ENCODE results near the gene SMO.
"Not testable (repeated sequence)": the region's sequence is repeated elsewhere in the genome, so short reads cannot be mapped to it uniquely, and the experiment has no call there.

The SMO gene

GRCh38 chr7:129212596-129212995, 24.2 kb downstream of the SMO start:
- no peak overlapping the region for H3K4me3 ChIP-seq (ENCODE audit: insufficient read depth, low read length, poor library complexity, severe bottlenecking)
- H3K4me2 ChIP-seq (ENCODE audit: low read depth, low read length, poor library complexity, severe bottlenecking) = no peak overlapping the region
- no peaks in the 10 kb centered on the region for H3K9me2 ChIP-seq (replicated peaks; ENCODE audit: insufficient read depth, low read length)
- H3K9ac ChIP-seq (ENCODE audit: low read length) = no peak overlapping the region
- no peaks in the 10 kb centered on the region for H3F3A ChIP-seq (ENCODE audit: insufficient read depth)
- H3K79me2 ChIP-seq (ENCODE audit: insufficient read depth, low read length) = no peaks in the 10 kb centered on the region
- H4K20me1 ChIP-seq (ENCODE audit: low read depth, low read length) = no peaks in the 10 kb centered on the region
- no peak overlapping the region for H3K27ac ChIP-seq (ENCODE audit: low read depth, low read length)
- H3K9me3 ChIP-seq (ENCODE audit: insufficient read depth, low read length) = no peaks in the 10 kb centered on the region
- no peaks in the 10 kb centered on the region for H3K36me3 ChIP-seq (ENCODE audit: low read length)
- H3K27me3 ChIP-seq (ENCODE audit: low read length) = no peaks in the 10 kb centered on the region
- TF ChIP-seq CTCF (IDR thresholded peaks at IDR 0.05; ENCODE audit: insufficient read depth, low read length, poor library complexity, severe bottlenecking) = no peak
- no peak for TF ChIP-seq EZH2phosphoT487 (conservative IDR thresholded peaks at IDR 0.05; ENCODE audit: low read length)
- H2AFZ ChIP-seq (ENCODE audit: low read depth, low read length, severe bottlenecking) = no peak overlapping the region

- no peaks in the 10 kb centered on the region for H3K9me2 ChIP-seq (replicated peaks; ENCODE audit: insufficient read depth, low read length)
- no peak overlapping the region for H3K9ac ChIP-seq (ENCODE audit: low read length)
- H4K20me1 ChIP-seq (ENCODE audit: low read depth, low read length) = no peaks in the 10 kb centered on the region
- no peak overlapping the region for H3K4me3 ChIP-seq (ENCODE audit: insufficient read depth, low read length, poor library complexity, severe bottlenecking)
- no peaks in the 10 kb centered on the region for H3K27me3 ChIP-seq (ENCODE audit: low read length)
- H3K4me2 ChIP-seq (ENCODE audit: low read depth, low read length, poor library complexity, severe bottlenecking) = no peak overlapping the region
- H3K79me2 ChIP-seq (ENCODE audit: insufficient read depth, low read length) = no peaks in the 10 kb centered on the region
- no peak overlapping the region for H2AFZ ChIP-seq (ENCODE audit: low read depth, low read length, severe bottlenecking)
- peak; percentile 13 for TF ChIP-seq CTCF (IDR thresholded peaks at IDR 0.05; ENCODE audit: insufficient read depth, low read length, poor library complexity, severe bottlenecking)
- TF ChIP-seq EZH2phosphoT487 (conservative IDR thresholded peaks at IDR 0.05; ENCODE audit: low read length) = no peak
- no peaks in the 10 kb centered on the region for H3F3A ChIP-seq (ENCODE audit: insufficient read depth)
- no peaks in the 10 kb centered on the region for H3K36me3 ChIP-seq (ENCODE audit: low read length)
- H3K9me3 ChIP-seq (ENCODE audit: insufficient read depth, low read length) = no peaks in the 10 kb centered on the region
- no peak overlapping the region for H3K27ac ChIP-seq (ENCODE audit: low read depth, low read length)
Observed at GRCh38 chr7:129213828-129214227, 25.4 kb downstream of the SMO start.

- not testable (repeated sequence) for H3K27me3 ChIP-seq (ENCODE audit: low read length); H3K9ac ChIP-seq (ENCODE audit: low read length); H3K4me3 ChIP-seq (ENCODE audit: insufficient read depth, low read length, poor library complexity, severe bottlenecking); H4K20me1 ChIP-seq (ENCODE audit: low read depth, low read length); H3K9me2 ChIP-seq (replicated peaks; ENCODE audit: insufficient read depth, low read length); H3K79me2 ChIP-seq (ENCODE audit: insufficient read depth, low read length); H2AFZ ChIP-seq (ENCODE audit: low read depth, low read length, severe bottlenecking); H3K9me3 ChIP-seq (ENCODE audit: insufficient read depth, low read length); H3F3A ChIP-seq (ENCODE audit: insufficient read depth); H3K36me3 ChIP-seq (ENCODE audit: low read length); H3K4me2 ChIP-seq (ENCODE audit: low read depth, low read length, poor library complexity, severe bottlenecking); H3K27ac ChIP-seq (ENCODE audit: low read depth, low read length)
Observed at GRCh38 chr7:129215691-129216090, 27.3 kb downstream of the SMO start.

GRCh38 chr7:129216101-129216715, 27.8 kb downstream of the SMO start:
- H3K36me3 ChIP-seq (ENCODE audit: low read length); H3K27me3 ChIP-seq (ENCODE audit: low read length); H3K4me3 ChIP-seq (ENCODE audit: insufficient read depth, low read length, poor library complexity, severe bottlenecking); H3K79me2 ChIP-seq (ENCODE audit: insufficient read depth, low read length); H2AFZ ChIP-seq (ENCODE audit: low read depth, low read length, severe bottlenecking); H3K9me2 ChIP-seq (replicated peaks; ENCODE audit: insufficient read depth, low read length); H4K20me1 ChIP-seq (ENCODE audit: low read depth, low read length); H3K4me2 ChIP-seq (ENCODE audit: low read depth, low read length, poor library complexity, severe bottlenecking); H3F3A ChIP-seq (ENCODE audit: insufficient read depth); H3K9me3 ChIP-seq (ENCODE audit: insufficient read depth, low read length); H3K9ac ChIP-seq (ENCODE audit: low read length); H3K27ac ChIP-seq (ENCODE audit: low read depth, low read length): not testable (repeated sequence)

- not testable (repeated sequence) for H3K36me3 ChIP-seq (ENCODE audit: low read length); H3K4me2 ChIP-seq (ENCODE audit: low read depth, low read length, poor library complexity, severe bottlenecking); H3K27ac ChIP-seq (ENCODE audit: low read depth, low read length); H3K27me3 ChIP-seq (ENCODE audit: low read length); H2AFZ ChIP-seq (ENCODE audit: low read depth, low read length, severe bottlenecking); H3K9me3 ChIP-seq (ENCODE audit: insufficient read depth, low read length); H3K9ac ChIP-seq (ENCODE audit: low read length); H3K4me3 ChIP-seq (ENCODE audit: insufficient read depth, low read length, poor library complexity, severe bottlenecking); H4K20me1 ChIP-seq (ENCODE audit: low read depth, low read length); H3K9me2 ChIP-seq (replicated peaks; ENCODE audit: insufficient read depth, low read length); H3F3A ChIP-seq (ENCODE audit: insufficient read depth); H3K79me2 ChIP-seq (ENCODE audit: insufficient read depth, low read length)
Observed at GRCh38 chr7:129216821-129217416, 28.5 kb downstream of the SMO start.

Measured in SU-DHL-6 (cell line).